ENCODE results near the gene BPIFB2. TPM values are rescaled to one million over a fixed set of nuclear protein-coding genes. Genes with fewer than 3 reads are reported as not detected.

The BPIFB2 gene
- total and polyA plus RNA-seq, 4 donors: 0.33 to 3.7 (median 1.5) TPM

DNA sequence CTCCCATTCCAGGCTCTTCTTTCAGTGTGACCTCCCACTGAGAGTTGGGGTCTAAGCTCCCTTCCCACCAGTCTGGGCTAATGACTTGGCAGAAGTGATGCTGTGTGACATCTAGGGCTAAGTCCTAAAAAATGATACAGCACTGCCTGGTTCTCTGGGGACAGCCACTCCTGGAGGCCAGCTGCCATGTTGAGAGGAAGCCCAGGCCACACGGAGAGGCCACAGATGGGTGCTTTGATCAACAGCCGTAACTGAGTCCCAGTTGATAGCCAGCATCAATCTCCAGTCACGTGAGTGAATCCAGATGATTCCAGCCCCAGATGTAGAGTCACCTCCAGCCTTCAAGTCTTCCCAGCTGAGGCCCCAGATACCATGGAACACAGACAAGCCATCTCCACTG, 17.1 kb upstream of the BPIFB2 start:
- WGBS: 76% methylated on average over 3 of the region's 3 CpGs
- no peaks in the 10 kb centered on the region for H3K4me1 ChIP-seq (ENCODE audit: control insufficient read depth in 4 of 4, insufficient read depth in 4 of 4, low read length in 3 of 4)
- H3K4me3 ChIP-seq (ENCODE audit: low read depth in 1 of 3, low read length in 3 of 3): no peak overlapping the region
- H3K9ac ChIP-seq (ENCODE audit: low read depth in 1 of 2, low read length in 2 of 2): no peak overlapping the region
- H3K27ac ChIP-seq (ENCODE audit: low read depth in 1 of 2, low read length in 2 of 2): no peak overlapping the region
- TF ChIP-seq FOXA1 (IDR thresholded peaks at IDR 0.05) (no peak), GABPA (IDR thresholded peaks at IDR 0.05 in 1 of 2, conservative IDR thresholded peaks at IDR 0.05 in 1 of 2) (no peak), HNF4A (conservative IDR thresholded peaks at IDR 0.05) (no peak), FOXA2 (IDR thresholded peaks at IDR 0.05) (no peak), EGR1 (IDR thresholded peaks at IDR 0.05; ENCODE audit: low read depth in 2 of 2) (no peak)
- TF ChIP-seq, protein P1, sequence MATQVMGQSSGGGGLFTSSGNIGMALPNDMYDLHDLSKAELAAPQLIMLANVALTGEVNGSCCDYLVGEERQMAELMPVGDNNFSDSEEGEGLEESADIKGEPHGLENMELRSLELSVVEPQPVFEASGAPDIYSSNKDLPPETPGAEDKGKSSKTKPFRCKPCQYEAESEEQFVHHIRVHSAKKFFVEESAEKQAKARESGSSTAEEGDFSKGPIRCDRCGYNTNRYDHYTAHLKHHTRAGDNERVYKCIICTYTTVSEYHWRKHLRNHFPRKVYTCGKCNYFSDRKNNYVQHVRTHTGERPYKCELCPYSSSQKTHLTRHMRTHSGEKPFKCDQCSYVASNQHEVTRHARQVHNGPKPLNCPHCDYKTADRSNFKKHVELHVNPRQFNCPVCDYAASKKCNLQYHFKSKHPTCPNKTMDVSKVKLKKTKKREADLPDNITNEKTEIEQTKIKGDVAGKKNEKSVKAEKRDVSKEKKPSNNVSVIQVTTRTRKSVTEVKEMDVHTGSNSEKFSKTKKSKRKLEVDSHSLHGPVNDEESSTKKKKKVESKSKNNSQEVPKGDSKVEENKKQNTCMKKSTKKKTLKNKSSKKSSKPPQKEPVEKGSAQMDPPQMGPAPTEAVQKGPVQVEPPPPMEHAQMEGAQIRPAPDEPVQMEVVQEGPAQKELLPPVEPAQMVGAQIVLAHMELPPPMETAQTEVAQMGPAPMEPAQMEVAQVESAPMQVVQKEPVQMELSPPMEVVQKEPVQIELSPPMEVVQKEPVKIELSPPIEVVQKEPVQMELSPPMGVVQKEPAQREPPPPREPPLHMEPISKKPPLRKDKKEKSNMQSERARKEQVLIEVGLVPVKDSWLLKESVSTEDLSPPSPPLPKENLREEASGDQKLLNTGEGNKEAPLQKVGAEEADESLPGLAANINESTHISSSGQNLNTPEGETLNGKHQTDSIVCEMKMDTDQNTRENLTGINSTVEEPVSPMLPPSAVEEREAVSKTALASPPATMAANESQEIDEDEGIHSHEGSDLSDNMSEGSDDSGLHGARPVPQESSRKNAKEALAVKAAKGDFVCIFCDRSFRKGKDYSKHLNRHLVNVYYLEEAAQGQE (IDR thresholded peaks at IDR 0.05): no peak
- TF ChIP-seq, protein P2, sequence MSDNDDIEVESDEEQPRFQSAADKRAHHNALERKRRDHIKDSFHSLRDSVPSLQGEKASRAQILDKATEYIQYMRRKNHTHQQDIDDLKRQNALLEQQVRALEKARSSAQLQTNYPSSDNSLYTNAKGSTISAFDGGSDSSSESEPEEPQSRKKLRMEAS (IDR thresholded peaks at IDR 0.05): no peak
- TF ChIP-seq, protein P3, sequence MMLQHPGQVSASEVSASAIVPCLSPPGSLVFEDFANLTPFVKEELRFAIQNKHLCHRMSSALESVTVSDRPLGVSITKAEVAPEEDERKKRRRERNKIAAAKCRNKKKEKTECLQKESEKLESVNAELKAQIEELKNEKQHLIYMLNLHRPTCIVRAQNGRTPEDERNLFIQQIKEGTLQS (IDR thresholded peaks at IDR 0.05): no peak
- H3K36me3 ChIP-seq (ENCODE audit: control insufficient read depth in 4 of 4, insufficient read depth in 3 of 4, low read depth in 1 of 4, low read length in 3 of 4): no peaks in the 10 kb centered on the region
- peaks cover 0 to 4% (median 1%) of the 10 kb centered on the region in 4 donors for H3K9me3 ChIP-seq (ENCODE audit: control insufficient read depth in 4 of 4, low read length in 3 of 4)
- DNase-seq (ENCODE audit: low spot score): no peak
- no peaks in the 10 kb centered on the region for H3K27me3 ChIP-seq (ENCODE audit: control insufficient read depth in 4 of 4, insufficient read depth in 4 of 4, low read length in 3 of 4)

DNA sequence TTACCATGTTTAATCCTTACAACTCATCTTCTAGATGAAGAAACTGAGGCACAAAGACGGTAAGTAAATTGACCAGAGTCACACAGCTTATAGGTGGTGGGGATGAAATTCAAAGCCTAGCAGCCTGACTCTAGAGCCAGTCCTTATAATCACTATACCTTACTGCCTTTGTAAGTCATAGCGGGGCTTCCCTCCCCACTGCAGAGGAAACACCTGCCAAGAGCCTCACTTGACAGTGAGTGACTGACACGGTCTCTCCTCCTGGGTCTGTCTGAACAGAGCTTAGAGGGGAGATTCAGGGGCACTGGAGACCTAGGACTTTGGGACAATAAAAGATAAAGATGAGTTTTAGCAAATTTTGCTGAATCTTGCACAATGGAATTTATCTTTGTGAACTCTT, 16.1 kb upstream of the BPIFB2 start:
- 60% methylated on average over 3 of the region's 3 CpGs for WGBS
- Histone ChIP-seq H3K4me1 (ENCODE audit: control insufficient read depth in 4 of 4, insufficient read depth in 4 of 4, low read length in 3 of 4) (no peaks in the 10 kb centered on the region), H3K36me3 (ENCODE audit: control insufficient read depth in 4 of 4, insufficient read depth in 3 of 4, low read depth in 1 of 4, low read length in 3 of 4) (no peaks in the 10 kb centered on the region), H3K4me3 (ENCODE audit: low read depth in 1 of 3, low read length in 3 of 3) (no peak overlapping the region), H3K27me3 (ENCODE audit: control insufficient read depth in 4 of 4, insufficient read depth in 4 of 4, low read length in 3 of 4) (no peaks in the 10 kb centered on the region), H3K9ac (ENCODE audit: low read depth in 1 of 2, low read length in 2 of 2) (no peak overlapping the region), H3K27ac (ENCODE audit: low read depth in 1 of 2, low read length in 2 of 2) (no peak overlapping the region), H3K9me3 (ENCODE audit: control insufficient read depth in 4 of 4, low read length in 3 of 4) (peaks cover 0 to 8% (median 3%) of the 10 kb centered on the region in 4 donors)
- TF ChIP-seq RAD21 (IDR thresholded peaks at IDR 0.05) (no peak), EGR1 (IDR thresholded peaks at IDR 0.05; ENCODE audit: low read depth in 2 of 2) (no peak), HNF4A (conservative IDR thresholded peaks at IDR 0.05) (no peak), YY1 (IDR thresholded peaks at IDR 0.05) (no peak), FOXA2 (IDR thresholded peaks at IDR 0.05) (no peak)
- TF ChIP-seq, protein P3 (IDR thresholded peaks at IDR 0.05): no peak
- DNase-seq (ENCODE audit: low spot score): no peak

DNA sequence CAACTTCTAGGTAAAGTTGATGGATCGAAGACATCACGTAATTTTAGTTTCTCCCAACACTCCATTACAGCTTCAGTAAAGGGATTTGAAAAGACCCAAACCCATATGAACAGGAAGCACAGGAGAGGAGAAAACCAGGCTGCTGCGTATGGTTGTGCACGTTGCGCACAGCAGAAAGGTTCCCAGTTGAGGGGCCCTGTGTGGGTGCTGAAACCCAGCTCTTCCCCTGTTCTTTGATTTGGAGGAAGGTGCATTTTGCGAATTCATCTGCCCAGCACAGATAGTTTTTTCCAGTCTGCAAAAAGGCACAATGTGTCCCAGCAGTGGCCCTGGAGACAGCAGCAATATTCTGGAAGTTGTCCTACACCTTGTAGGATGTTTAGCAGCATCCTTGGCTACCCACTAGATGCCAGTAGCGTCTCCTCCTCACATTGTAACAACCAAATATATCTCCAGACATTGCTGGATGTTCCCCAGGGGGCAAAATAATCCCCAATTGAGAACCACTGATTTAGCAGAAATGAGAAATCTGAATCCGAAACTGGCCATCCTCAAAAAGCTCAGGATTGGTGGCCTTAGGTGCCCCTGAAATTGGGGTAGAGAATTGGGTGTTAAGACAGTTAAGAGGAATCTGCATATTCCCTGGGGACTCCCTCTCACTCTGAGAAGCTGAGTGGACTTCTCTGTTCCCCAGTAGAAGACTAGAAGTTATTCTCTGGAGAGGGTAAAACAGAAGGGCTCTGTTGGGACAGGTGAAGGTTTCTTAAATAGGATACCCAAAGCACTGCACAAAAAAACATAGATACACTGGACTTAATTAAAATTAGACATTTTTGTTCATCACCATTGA, 15.5 kb upstream of the BPIFB2 start:
- no peak overlapping the region for H3K4me3 ChIP-seq (ENCODE audit: low read depth in 1 of 3, low read length in 3 of 3)
- no peaks in the 10 kb centered on the region for H3K36me3 ChIP-seq (ENCODE audit: control insufficient read depth in 4 of 4, insufficient read depth in 3 of 4, low read depth in 1 of 4, low read length in 3 of 4)
- H3K27ac ChIP-seq (ENCODE audit: low read depth in 1 of 2, low read length in 2 of 2): no peak overlapping the region
- H3K4me1 ChIP-seq (ENCODE audit: control insufficient read depth in 4 of 4, insufficient read depth in 4 of 4, low read length in 3 of 4): no peaks in the 10 kb centered on the region
- WGBS: 74% methylated on average over 8 of the region's 8 CpGs
- no peaks in the 10 kb centered on the region for H3K27me3 ChIP-seq (ENCODE audit: control insufficient read depth in 4 of 4, insufficient read depth in 4 of 4, low read length in 3 of 4)
- DNase-seq (ENCODE audit: low spot score): no peak
- no peak overlapping the region for H3K9ac ChIP-seq (ENCODE audit: low read depth in 1 of 2, low read length in 2 of 2)
- peaks cover 0 to 8% (median 3%) of the 10 kb centered on the region in 4 donors for H3K9me3 ChIP-seq (ENCODE audit: control insufficient read depth in 4 of 4, low read length in 3 of 4)
- TF ChIP-seq FOXA2 (IDR thresholded peaks at IDR 0.05) (no peak), FOXA1 (IDR thresholded peaks at IDR 0.05) (no peak), GABPA (IDR thresholded peaks at IDR 0.05 in 1 of 2, conservative IDR thresholded peaks at IDR 0.05 in 1 of 2) (no peak), RXRA (IDR thresholded peaks at IDR 0.05) (no peak), JUND (IDR thresholded peaks at IDR 0.05) (no peak), RAD21 (IDR thresholded peaks at IDR 0.05) (no peak), HNF4G (IDR thresholded peaks at IDR 0.05) (no peak), HNF4A (conservative IDR thresholded peaks at IDR 0.05) (no peak), YY1 (IDR thresholded peaks at IDR 0.05) (no peak), NR2F2 (IDR thresholded peaks at IDR 0.05) (no peak), TAF1 (conservative IDR thresholded peaks at IDR 0.05) (no peak)
- TF ChIP-seq, protein P3 (IDR thresholded peaks at IDR 0.05): no peak
- TF ChIP-seq, protein P4, sequence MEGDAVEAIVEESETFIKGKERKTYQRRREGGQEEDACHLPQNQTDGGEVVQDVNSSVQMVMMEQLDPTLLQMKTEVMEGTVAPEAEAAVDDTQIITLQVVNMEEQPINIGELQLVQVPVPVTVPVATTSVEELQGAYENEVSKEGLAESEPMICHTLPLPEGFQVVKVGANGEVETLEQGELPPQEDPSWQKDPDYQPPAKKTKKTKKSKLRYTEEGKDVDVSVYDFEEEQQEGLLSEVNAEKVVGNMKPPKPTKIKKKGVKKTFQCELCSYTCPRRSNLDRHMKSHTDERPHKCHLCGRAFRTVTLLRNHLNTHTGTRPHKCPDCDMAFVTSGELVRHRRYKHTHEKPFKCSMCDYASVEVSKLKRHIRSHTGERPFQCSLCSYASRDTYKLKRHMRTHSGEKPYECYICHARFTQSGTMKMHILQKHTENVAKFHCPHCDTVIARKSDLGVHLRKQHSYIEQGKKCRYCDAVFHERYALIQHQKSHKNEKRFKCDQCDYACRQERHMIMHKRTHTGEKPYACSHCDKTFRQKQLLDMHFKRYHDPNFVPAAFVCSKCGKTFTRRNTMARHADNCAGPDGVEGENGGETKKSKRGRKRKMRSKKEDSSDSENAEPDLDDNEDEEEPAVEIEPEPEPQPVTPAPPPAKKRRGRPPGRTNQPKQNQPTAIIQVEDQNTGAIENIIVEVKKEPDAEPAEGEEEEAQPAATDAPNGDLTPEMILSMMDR (IDR thresholded peaks at IDR 0.05; ENCODE audit: low read depth, low read length, missing input control): no peak

All from liver (tissue), 9 donors.